Right lobe of liver (tissue), 4 donors: ENCODE data around the gene FCHO1.

Source experiments
- POLR2A ChIP-seq: fragments of 450-650 bp; IDR thresholded peaks from one replicate; pipeline ENCODE4 v1.6.1; 2017; ENCODE audit warnings: antibody characterized with exemption, mild to moderate bottlenecking
- TF ChIP-seq, protein P1 (sequence below), 4 donors: fragments of 200-600 bp in 3 of 4; fragments of 450-650 bp in 1 of 4; IDR thresholded peaks; one replicate each; pipeline versions ENCODE4 v1.5.1 to v1.8.0; 2016 to 2022; ENCODE audit warnings: antibody characterized with exemption in 4 of 4, mild to moderate bottlenecking in 2 of 4
- donor health status: DM: no; HTN: no; CAD: no.
- donor health status: DM: no; HTN: no; CAD: no.
- donor health status: DM: no; HTN: yes; CAD: no.

- TF ChIP-seq, protein P1, sequence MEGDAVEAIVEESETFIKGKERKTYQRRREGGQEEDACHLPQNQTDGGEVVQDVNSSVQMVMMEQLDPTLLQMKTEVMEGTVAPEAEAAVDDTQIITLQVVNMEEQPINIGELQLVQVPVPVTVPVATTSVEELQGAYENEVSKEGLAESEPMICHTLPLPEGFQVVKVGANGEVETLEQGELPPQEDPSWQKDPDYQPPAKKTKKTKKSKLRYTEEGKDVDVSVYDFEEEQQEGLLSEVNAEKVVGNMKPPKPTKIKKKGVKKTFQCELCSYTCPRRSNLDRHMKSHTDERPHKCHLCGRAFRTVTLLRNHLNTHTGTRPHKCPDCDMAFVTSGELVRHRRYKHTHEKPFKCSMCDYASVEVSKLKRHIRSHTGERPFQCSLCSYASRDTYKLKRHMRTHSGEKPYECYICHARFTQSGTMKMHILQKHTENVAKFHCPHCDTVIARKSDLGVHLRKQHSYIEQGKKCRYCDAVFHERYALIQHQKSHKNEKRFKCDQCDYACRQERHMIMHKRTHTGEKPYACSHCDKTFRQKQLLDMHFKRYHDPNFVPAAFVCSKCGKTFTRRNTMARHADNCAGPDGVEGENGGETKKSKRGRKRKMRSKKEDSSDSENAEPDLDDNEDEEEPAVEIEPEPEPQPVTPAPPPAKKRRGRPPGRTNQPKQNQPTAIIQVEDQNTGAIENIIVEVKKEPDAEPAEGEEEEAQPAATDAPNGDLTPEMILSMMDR (IDR thresholded peaks at IDR 0.05), result no peak
- TF ChIP-seq POLR2A, result no peak
These were observed 13.9 kb downstream of the FCHO1 start for GRCh38 chr19:17765069-17765618.
